ENCODE data around the gene PDK2.

DNA sequence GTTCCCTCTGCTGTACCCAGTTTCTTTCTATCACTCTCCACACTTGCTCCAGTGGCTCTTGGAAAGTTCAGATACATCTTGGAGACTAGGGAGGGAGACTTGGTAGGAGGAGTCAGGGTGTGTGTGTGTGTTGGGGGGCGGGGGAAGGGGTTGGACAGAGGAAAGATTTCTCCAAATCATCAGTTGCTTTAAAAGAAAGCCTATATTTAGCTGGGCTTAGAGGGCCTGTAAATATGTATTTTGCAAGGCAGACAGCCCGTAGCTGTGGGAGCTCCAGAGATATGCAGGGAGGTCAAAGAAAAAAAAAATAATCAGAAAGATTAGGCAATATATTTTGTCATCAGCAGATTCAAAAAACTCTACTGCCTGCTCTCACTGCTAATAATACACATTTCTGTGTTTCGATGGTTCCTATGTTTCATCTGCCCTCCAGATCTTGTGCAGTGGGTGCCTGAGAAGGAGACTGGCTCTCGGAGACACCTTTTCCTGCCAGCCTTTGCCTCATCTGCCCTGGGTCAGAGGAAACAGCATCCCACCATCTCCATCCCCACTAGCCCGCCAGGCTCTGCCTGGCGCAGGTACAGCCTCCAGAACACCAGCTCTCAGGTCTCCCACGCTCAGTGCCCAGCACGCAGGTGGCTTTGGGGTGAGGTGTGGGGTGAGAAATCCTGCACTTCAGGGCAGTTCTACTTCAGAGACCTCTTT lies 60.1 kb downstream of the PDK2 start:
- TF ChIP-seq, protein P1, sequence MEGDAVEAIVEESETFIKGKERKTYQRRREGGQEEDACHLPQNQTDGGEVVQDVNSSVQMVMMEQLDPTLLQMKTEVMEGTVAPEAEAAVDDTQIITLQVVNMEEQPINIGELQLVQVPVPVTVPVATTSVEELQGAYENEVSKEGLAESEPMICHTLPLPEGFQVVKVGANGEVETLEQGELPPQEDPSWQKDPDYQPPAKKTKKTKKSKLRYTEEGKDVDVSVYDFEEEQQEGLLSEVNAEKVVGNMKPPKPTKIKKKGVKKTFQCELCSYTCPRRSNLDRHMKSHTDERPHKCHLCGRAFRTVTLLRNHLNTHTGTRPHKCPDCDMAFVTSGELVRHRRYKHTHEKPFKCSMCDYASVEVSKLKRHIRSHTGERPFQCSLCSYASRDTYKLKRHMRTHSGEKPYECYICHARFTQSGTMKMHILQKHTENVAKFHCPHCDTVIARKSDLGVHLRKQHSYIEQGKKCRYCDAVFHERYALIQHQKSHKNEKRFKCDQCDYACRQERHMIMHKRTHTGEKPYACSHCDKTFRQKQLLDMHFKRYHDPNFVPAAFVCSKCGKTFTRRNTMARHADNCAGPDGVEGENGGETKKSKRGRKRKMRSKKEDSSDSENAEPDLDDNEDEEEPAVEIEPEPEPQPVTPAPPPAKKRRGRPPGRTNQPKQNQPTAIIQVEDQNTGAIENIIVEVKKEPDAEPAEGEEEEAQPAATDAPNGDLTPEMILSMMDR (IDR thresholded peaks at IDR 0.05; ENCODE audit: low read depth, low read length, poor library complexity, severe bottlenecking): no peak
- TF ChIP-seq EZH2phosphoT487 (IDR thresholded peaks at IDR 0.05; ENCODE audit: borderline replicate concordance, low read length): no peak
